HCT116 (cell line): ENCODE results near the gene CAPZB.

Experiments used
- EGR1 ChIP-seq: IDR thresholded peaks from 2 replicates; pipeline ENCODE4 v1.6.1; 2012; ENCODE audit warnings: low read depth
- EZH2phosphoT487 ChIP-seq: fragments of 200-600 bp; IDR thresholded peaks from 2 replicates; pipeline ENCODE4 v1.6.1; 2018; ENCODE audit warnings: antibody characterized with exemption, borderline replicate concordance
- RAD21 ChIP-seq: IDR thresholded peaks from 2 replicates; pipeline ENCODE4 v1.6.1; 2012; ENCODE audit warnings: low read depth, mild to moderate bottlenecking

GRCh38 chr1:19345391-19345790 is 139.9 kb downstream of the CAPZB start:
- TF ChIP-seq EZH2phosphoT487 (no peak), RAD21 (no peak), EGR1 (no peak)
